ENCODE data around the gene TMEFF2.

DNA sequence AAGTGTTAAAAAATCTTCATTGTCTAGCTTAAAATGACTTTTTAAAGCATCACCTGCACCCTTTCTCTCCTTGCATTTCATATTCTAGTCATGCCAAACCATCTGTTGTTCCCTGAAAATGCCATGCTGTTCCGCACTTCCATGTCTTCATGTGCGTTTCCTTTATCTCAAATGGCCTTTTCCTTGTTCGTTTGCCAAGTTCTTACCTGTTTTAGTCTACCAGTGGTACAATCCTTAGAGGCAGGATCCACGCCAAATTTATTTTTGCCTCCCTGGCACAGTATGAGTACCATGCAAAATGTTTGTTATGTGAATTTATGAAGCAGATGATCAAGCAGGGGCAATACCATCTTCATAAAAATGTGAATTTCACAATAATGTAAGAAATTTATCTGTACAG, 37.0 kb downstream of the TMEFF2 start:
- TF ChIP-seq MAZ (IDR thresholded peaks at IDR 0.05; ENCODE audit: borderline replicate concordance, low read depth, low read length), result no peak
- TF ChIP-seq, protein P1, sequence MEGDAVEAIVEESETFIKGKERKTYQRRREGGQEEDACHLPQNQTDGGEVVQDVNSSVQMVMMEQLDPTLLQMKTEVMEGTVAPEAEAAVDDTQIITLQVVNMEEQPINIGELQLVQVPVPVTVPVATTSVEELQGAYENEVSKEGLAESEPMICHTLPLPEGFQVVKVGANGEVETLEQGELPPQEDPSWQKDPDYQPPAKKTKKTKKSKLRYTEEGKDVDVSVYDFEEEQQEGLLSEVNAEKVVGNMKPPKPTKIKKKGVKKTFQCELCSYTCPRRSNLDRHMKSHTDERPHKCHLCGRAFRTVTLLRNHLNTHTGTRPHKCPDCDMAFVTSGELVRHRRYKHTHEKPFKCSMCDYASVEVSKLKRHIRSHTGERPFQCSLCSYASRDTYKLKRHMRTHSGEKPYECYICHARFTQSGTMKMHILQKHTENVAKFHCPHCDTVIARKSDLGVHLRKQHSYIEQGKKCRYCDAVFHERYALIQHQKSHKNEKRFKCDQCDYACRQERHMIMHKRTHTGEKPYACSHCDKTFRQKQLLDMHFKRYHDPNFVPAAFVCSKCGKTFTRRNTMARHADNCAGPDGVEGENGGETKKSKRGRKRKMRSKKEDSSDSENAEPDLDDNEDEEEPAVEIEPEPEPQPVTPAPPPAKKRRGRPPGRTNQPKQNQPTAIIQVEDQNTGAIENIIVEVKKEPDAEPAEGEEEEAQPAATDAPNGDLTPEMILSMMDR (conservative IDR thresholded peaks at IDR 0.05; ENCODE audit: low read depth, low read length), result no peak

Measured in IMR-90 (cell line).